Measurements from ENCODE around the gene CCDC8.
"Not testable (repeated sequence)": the region's sequence is repeated elsewhere in the genome, so short reads cannot be mapped to it uniquely, and the experiment has no call there.

Gene CCDC8

DNA sequence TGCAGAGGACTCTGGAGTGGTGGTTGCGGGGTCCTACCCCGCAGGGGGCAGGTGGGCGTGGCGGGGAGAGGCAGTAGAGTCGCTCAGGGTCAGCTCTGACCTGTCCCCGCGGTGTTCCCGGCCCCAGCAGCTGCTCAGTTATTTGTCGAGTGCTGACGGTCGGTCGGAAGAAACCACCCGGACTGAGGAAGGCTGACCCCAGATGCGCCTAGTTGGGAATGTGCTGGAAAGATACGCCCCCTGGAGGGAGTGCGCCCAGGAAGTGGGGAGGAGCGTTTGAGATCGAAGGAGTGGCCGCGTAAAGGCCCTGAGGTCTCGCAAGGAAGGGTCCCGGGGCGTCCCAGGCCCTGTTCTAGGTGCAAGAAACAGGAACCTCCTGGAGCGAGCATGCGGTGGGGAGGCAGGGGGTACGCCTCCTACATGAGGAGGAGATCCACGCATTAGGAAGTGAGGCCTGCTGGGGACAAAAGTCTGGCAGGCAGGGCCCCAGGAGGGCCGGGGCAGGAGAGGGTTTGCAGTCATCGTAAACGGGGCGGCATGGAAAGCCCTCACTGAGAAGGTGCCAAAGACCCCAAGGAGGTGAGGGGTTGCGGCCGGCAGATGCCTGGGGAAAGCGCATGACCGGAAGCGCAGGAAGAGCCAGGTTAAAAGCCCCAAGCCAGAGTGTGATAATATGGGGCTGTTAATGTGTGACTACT lies 9.2 kb downstream of the CCDC8 start:
- no peak for FAIRE-seq

DNA sequence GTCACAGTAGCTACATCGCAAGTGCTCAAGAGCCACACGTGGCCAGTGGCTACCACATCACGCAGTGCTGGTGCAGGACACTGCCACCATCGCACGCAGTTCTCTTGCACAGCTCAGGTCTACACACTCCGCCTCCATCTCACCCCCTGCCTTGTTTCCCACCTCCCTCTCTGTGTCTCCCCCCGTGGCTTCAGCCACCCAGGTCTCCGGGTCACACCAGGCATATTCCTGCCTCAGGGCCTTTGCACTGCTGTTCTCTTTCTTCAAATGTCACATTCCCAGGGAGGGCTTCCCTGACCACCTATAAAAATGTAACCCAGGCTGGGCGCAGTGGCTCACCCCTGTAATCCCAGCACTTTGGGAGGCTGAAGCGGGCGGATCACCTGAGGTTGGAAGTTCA lies 10.6 kb downstream of the CCDC8 start:
- no peak for FAIRE-seq

DNA sequence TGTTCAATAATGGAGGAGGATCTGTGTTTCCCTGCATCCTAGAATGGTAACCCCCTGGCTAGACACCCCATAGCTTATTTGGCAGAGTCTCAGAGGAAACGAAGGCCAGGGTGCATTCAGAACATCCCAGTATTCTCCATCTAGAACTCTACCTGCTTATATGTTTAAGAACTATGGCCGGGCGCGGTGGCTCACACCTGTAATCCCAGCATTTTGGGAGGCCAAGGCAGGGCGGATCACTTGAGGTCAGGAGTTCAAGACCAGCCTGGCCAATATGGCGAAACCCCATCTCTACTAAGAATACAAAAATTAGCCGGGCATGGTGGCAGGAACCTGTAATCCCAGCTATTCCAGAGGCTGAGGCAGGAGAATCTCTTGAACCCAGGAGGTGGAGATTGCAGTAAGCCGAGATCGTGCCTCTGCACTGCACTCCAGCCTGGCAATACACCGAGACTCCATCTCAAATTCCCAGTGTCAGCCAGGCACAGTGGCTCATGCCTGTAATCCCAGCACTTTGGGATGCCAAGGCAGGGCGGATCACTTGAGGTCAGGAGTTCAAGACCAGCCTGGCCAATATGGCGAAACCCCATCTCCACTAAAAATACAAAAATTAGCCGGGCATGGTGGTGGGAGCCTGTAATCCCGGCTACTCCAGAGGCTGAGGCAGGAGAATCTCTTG lies 15.4 kb downstream of the CCDC8 start:
- not testable (repeated sequence) for FAIRE-seq

DNA sequence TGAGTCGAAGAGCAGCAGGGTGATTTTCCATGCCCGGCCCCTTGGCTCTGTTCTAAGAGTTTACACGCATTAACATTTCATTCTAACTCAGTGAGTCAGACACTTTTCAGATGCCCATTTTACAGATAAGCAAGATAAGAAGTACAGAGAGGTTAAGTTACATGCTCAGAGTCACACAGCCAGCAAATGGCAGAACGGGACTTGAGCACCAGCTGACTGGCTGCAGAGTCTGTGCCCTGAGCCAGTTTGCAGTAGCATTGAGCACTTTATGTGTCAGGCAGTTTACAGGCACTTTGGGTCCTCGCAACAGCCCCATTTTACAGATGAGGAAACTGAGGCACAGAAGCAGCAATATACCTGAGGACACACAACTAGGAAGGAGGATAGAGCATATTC lies 19.0 kb downstream of the CCDC8 start:
- FAIRE-seq, result no peak

DNA sequence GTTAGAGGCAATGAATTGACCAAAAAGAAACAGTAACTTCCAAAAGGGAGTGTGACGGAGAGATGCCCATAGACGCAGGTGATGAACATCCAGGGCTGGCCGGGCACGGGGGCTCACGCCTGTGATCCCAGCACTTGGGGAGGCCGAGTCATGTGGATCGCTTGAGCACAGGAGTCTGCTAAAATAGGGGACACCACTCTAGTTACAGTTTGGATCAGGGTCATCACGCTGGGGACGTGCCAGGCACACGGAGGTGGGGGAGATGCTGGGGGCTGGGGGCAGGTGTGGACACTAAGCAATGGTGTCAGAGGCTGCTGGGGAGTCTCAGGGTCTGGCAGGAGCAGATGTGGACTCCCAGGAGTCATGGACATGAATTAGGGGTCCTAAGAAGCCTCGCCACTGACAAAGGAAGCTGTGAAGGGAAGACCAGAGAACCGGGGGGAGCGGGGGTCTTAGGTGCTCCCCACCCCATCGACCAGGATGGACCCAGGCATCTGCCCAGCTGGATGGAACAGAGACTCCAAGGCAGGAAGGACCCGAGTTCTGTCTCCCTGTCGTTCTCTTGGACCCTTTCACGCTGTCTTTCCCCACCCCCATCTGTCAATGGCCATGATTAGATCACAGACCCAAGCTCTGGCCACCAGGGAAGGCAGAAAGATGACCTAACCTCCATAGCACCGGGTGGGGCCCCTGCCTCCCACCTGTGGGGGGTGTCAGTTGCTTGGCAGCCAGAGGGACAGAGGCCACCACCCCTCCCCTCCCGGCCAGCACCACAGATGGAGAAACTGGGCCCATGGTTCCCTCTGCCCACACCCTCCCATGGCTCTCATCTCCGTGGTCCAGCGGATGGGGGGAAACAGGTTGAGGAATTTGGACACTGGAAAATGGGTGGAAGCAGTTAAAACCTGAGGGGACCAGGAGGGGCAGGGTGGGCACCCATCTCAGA lies 19.6 kb downstream of the CCDC8 start:
- no peak for FAIRE-seq

DNA sequence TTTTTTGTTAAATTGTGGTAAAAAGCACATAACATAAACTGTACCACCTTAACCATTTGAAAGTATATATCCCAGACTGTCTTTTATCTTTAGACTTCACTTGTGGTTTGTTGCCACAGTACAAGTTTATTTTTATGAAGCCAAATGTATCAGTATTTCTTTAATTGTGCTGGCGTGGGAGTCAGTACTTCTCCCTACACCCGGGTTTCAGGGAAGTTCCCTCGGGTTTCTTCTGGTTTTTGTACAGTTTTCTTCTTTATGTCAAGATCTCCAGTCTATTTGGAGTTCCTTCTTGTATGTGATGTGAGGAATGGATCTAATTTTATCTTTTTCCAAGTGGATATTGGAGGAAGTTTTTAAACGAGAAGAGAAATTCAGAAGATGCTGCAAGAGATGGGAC lies 20.5 kb downstream of the CCDC8 start:
- no peak for FAIRE-seq

DNA sequence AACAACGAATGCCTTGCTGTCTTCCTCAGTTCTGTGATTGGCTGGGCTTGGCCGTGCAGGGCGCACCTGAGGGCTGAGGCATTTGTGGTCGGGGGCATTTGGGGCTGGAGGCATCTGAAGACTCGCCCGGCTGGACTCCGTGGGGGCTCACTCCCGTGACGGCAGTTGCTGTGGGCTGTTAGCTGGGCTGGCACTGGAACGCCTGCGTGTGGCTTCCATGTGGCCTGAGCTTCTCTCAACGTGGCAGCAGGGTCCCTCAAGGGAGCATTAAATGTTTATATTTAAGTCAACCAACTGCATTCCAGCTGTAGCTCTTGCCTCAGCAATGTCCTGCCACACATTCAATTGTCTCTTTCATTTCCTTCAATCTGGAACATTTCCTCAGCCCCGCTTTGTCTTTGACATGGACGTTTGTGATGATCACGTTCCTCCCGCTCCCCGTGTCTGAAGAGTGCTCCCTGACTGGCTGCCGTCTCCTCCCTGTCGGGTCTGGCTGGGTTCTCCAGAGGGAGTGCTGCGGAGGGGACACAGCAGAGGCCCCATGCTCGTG lies 21.0 kb downstream of the CCDC8 start:
- FAIRE-seq, result no peak

DNA sequence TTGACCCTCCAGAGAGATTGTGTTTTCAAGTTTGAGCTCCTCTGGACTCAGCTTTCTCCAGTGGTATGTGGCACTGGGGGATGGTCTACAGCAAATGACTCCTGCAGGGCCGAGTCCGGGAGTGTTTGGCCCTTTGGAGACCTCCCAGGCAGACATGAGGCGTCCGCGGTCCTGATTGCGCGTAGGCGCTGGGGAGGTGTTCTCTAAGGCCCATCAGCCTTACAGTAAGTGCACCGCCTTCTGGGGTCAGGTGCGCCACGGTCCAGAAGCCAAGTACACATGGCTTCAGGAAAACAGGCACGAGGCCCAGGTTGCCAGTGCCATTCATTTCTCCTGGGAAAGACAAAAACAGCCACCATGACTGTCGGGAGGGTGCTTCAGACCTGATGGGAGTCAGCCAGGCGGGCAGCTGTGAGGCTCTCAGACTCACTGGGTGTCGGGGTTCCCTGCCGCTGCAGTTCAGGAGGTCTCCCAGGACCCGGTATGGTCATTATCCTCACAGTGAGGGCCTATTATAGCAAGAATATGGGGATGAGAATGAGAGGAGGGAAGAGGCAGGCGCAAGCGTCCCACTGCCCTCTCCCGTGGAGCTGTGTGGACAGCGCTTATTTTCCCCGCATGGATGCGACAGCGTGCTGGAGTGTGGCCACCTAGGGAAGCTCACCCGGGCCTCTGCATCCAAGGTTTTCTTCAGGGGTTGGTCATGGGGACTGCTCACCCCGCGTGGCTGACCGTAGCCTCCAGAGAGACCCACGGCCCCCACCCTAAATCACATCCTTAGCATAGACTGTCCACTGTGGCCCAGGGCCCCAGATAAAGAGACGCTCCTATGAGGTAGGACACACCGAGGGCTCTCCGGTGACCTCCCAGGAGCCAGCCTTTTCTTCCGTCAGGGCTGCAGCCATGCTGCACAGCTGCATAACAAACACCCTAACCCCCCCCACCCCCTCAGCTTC lies 21.8 kb downstream of the CCDC8 start:
- FAIRE-seq, result no peak

DNA sequence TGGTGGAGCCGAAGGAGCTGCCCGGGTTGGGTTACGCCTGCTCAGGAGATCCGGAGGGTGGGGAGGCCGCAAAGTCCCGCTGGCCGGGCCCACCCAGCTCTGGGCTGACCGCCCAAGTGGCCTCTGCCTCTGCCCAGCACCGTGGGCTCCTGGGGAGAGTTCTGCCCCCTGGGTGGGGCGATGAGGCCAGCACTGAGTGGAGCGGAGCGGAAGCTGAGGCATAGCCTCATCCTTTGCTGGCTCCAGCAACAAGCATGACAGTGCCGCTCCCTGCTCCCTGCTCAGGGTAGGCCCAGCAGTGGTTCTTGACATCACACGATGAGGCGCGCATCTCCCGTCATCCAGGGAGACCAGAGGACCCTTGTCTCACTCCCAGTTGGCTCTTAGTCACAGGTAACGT lies 22.5 kb downstream of the CCDC8 start:
- FAIRE-seq, result no peak

DNA sequence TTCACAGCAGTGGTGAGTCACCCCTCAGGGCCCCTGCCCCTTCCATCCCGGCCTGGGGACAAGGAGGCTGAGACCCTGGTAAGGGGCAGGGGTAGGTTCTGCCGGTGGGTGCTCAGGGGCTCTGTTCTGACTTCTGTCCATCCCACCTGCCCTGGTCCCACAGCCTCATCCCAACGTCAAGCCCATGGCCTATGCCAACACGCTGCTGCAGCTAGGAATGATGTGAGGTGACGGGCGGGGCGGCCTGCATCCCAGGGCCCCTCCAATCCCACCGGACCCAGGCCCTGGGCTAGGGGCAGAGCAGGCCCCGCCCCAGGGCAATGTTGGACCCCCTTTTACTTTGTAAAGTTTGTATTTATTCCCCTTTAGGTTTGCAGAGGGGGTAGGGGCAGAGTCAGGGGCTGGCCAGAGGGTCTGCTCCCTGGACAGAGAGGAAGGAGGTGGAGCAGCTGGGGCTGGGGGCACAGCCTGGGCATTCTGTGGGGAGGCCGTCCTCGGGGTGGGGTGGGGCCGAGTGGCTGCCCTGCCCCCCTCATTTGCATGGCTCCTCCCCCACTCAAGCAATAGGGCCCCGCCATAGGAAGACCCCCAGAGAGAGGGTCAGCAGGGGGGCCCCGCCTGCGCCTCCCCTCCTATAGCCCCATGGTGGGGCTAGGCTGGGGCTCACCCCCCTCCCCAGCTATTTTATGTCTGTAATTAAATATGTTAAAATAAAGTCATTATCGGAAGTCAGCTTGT lies 23.1 kb downstream of the CCDC8 start:
- no peak for FAIRE-seq

DNA sequence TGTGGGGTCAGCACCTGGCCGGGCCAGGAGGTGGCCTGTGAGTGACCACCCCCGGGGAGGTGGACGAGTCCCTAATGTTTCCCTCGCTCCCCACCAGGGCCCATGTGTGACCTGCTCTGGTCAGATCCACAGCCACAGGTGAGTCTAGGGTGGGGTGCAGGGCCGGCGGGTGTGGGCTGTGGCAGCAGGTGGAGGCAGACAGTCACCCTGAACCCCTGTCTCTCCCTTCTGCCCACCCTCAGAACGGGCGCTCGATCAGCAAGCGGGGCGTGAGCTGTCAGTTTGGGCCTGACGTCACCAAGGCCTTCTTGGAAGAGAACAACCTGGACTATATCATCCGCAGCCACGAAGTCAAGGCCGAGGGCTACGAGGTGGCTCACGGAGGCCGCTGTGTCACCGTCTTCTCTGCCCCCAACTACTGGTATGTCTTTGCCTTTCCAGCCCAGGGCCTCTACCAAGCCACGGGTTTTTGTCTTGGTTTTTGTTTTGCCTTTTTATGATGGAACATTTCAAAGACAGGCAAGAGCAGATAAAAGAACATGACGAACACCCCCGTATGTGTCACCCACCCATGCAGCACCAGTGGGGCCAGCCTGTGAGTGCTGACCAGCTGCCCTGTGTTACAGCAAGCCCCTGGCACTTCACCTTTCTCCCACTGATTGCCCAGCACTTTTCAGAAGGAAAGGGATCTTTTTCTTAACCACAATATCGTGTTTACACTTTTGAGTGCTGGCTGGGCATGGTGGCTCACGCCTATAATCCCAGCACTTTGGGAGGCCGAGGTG lies 24.9 kb downstream of the CCDC8 start:
- no peak for FAIRE-seq

DNA sequence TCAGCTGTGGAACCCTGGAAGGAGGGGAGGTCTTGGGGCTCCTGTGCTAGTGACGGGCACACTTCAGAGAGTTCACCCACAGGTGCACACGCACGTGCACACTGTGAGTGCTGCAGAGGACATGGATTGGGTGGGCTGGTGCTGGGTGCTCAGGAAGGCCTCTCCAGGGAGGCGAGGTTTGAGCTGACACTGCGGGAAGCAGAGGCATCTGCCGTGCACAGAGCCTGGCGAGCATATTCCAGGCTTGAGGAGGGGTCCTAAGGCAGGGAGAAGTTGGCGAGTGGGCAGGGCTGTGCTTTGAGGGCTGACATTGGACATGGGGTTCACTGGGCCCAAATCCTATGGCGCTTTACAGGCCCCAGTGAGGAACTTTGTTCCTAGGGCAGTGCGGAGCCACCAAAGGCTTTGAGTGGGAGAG lies 25.6 kb downstream of the CCDC8 start:
- FAIRE-seq, result no peak

DNA sequence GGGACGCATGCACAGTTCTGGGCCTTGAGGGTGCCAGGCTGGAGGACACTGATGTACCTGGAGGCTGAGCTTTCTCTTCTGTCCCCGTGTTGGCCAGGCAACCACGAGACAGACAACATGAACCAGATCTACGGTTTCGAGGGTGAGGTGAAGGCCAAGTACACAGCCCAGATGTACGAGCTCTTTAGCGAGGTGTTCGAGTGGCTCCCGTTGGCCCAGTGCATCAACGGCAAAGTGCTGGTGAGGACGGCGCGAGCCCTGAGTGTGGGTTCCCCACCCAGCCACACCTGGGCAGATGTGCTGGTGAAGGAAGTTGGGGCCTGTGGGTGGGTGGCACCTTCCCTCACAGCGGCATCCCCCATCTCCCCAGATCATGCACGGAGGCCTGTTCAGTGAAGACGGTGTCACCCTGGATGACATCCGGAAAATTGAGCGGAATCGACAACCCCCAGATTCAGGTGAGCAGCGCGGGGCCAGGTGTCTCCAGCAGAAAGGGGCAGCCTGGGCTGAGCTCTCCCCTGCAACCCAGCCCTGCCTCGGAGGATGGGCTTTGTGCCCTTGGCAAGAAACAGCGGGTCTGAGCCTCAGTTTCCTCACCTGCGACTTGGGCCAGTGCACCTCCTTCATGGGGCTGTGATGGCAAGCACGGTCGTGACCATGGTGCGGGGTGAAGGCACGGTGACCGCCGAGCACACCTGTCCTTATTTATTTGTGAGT lies 26.2 kb downstream of the CCDC8 start:
- FAIRE-seq, result no peak

DNA sequence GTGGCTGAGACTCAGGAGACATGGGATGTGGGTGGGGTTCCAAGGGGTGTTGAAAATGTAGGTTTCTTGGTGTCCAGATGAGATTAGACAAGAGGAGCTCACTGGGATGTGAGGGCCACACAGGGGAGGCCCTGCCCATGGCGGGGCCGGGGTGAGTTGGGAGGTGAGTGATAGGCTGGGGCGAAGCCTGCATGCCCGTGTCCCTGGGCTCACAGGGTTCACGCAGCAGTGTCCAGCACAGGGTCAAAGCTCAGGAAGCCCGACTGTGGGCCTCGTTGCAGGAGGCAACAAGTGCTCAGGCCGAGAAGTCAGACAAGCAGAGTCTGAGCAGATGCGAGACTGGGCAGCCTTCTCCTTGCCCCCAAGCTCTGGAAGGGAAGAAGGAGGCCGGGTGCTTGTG lies 27.2 kb downstream of the CCDC8 start:
- no peak for FAIRE-seq

DNA sequence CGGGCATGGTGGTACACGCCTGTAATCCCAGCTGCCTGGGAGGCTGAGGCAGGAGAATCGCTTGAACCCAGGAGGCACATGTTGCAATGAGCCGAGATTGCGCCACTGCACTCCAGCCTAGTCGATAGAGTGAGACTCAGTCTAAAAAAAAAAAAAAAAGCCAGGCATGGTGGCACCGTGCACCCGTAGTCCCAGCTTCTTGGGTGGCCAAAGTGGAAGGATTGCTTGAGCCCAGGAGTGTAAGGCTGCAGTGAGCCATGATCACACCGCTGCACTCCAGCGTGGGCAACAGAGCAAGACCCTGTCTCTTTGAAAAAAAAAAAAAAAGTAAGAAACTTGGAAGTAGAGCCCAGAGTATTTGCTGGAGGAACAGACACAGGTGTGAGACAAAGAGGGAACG lies 27.7 kb downstream of the CCDC8 start:
- no peak for FAIRE-seq

DNA sequence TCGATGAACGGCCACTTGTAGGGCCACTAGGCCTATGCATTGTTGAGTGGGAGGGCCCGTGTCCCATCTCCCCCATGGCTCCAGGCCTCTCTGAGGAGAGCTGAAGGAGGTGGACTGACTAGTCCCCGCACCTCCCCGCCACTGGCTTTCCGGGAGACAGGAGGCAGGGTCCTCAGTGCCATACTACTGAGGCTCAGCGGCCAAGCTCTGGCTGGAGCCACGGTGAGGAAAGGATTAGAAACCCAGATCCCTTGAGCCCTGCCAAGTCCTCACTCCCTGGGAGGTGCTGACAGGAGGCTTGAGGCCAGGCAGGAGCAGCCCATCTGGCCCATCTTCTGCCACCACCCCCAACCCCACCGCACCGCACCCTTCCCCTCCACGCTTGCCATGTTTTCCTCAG lies 29.0 kb downstream of the CCDC8 start:
- FAIRE-seq, result no peak

DNA sequence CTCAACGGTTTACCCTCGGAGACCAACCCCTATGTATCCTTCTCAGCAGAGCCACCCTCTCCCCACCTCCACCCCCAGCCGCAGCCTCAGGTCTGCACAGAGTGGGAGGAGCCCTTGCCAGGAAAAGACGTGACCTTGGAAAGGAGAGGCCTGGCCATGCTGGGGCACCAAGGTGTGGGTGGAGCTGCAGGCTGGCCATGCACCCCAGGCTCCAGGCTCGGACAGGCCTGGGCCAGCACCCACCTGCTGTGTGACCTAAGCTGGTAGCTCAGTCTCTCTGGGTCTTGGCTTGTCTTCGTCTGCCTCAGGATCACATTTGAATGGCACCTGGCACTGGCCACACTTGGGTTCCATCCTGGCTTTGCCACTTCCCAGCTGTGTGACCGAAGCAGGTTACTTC lies 29.5 kb downstream of the CCDC8 start:
- FAIRE-seq, result no peak

DNA sequence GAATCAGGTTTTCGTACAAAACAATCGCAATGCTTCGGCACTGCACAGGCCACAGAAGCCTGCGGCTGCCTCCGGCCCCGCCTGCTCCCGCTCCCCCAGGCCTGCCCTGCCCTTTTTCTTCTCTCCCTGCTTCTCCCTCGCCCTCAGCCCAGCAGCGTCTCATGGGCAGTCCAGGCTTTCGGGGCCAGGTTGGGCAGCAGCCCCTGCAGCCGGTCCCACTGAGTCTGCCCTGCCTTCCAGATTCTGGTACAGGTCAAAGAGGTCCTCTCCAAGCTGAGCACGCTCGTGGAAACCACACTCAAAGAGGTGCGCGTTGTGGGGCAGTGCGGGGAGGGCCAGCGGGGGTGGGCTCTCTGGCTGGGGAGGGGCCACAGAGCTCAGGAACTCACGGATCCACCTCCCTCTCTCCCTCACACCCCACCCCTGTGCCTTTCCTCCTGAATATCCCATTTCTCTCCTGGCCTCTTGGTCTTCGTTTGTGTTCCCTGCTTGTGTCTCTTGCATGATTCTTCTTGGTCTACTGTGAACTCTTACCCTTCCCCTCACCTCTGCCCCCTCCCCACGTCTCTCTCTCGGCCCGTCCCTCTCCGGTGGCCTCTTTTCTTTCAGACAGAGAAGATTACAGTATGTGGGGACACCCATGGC lies 30.1 kb downstream of the CCDC8 start:
- no peak for FAIRE-seq

DNA sequence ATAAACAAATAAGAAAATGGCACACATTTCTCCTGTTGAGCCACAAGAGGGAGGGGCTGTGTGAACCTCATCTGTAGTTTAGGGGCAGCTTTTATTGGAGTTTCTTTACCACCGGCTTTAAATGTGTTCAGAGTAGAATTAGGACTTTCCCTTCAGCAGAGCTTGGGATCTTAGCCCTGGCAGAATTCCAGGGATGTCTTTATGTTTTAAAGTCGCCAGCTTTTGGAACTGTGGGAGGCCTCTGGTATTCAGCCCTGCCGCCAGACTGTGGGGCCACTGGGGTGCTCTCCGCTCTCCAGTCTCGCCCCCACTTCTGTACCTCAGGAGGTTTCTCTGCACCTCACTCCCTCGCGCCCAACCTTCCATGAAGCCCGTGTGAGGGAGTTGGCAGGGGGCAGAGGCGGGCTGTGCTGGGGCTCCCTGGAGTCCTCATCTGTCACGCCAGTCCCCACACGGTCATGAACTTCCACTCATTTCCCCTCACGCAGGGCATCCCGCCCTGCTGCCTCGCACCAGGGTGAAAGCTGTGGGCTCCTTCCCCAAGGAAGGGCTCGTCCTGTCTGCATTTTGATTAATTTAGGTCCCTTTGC lies 31.5 kb downstream of the CCDC8 start:
- FAIRE-seq, result no peak

All from colon (tissue), 2 donors.